B cell (primary cell): Measurements from ENCODE around the gene AOC2. TPM values are rescaled to one million over a fixed set of nuclear protein-coding genes. Genes with fewer than 3 reads are reported as not detected.

Experiments
- ATAC-seq: fragments of 200-7000 bp; cut with Tn5 transposase; one replicate; pipeline ENCODE4 v1.10.0; 2021; ENCODE audit warnings: low read depth, mild to moderate bottlenecking, moderate number of reproducible peaks, moderate library complexity
- CTCF ChIA-PET: fragments of 350-600 bp; sonication (Branson Sonifier 250); formaldehyde crosslinking; loops from one replicate; lab custom pipeline; 2021; ENCODE audit warnings: antibody characterized with exemption, inconsistent platforms; lab: Charles Lee
- POLR2A ChIA-PET: fragments of 350-600 bp; sonication (Branson Sonifier 250); formaldehyde crosslinking; loops from one replicate; lab custom pipeline; 2021; ENCODE audit warnings: antibody characterized with exemption; lab: Charles Lee
- DNase-seq: peaks from one replicate; pipeline ENCODE4 v3.0.0; 2013
- H2AFZ ChIP-seq: 2 replicates; pipeline ENCODE4 v1.6.1; 2012; ENCODE audit warnings: mild to moderate bottlenecking, low read depth, low read length; ENCODE audit not compliant: insufficient read depth, poor library complexity, severe bottlenecking
- H3K27ac ChIP-seq, 2 donors: 1 replicate in 1 of 2; 2 replicates in 1 of 2; pipeline ENCODE4 v1.5.1; 2012 to 2013; ENCODE audit warnings: low read length in 2 of 2, mild to moderate bottlenecking in 2 of 2, moderate library complexity in 1 of 2
- H3K27me3 ChIP-seq, 4 experiments: fragments of 200-600 bp in 1 of 4; sonication (generic) in 1 of 4; replicated peaks in 1 of 4; 1 replicate in 2 of 4; 2 replicates in 2 of 4; pipeline versions ENCODE4 v1.6.1 to v1.7.0; 2013 to 2016; ENCODE audit warnings: low read length in 3 of 4, mild to moderate bottlenecking in 2 of 4, mixed read lengths in 1 of 4, moderate library complexity in 1 of 4; ENCODE audit not compliant: insufficient read depth in 4 of 4, control insufficient read depth in 3 of 4; ENCODE audit errors: control extremely low read depth in 1 of 4
- H3K36me3 ChIP-seq, 2 experiments: replicated peaks in 1 of 2; 1 replicate in 1 of 2; 2 replicates in 1 of 2; pipeline versions ENCODE4 v1.6.1 to v1.7.1; 2013; ENCODE audit warnings: low read length in 1 of 2; ENCODE audit not compliant: insufficient read depth in 2 of 2, control insufficient read depth in 1 of 2; ENCODE audit errors: control extremely low read depth in 1 of 2, extremely low read depth in 1 of 2
- H3K4me1 ChIP-seq, 2 donors: fragments of 200-600 bp in 1 of 2; sonication (generic) in 1 of 2; 1 replicate in 1 of 2; 2 replicates in 1 of 2; pipeline versions ENCODE4 v1.5.1 to v1.6.1; 2013 to 2017; ENCODE audit warnings: low read length in 2 of 2; ENCODE audit not compliant: control insufficient read depth in 2 of 2, insufficient read depth in 2 of 2
- H3K4me2 ChIP-seq: replicated peaks from 2 replicates; pipeline ENCODE3; 2012; ENCODE audit warnings: mild to moderate bottlenecking, low read depth, low read length; ENCODE audit not compliant: poor library complexity, severe bottlenecking
- H3K4me3 ChIP-seq, 5 experiments: fragments of 200-600 bp in 1 of 5; sonication (generic) in 1 of 5; 1 replicate in 3 of 5; 2 replicates in 2 of 5; pipeline versions ENCODE4 v1.5.1 to v1.7.0; 2011 to 2016; ENCODE audit warnings: low read length in 4 of 5, mild to moderate bottlenecking in 4 of 5, low read depth in 2 of 5, control low read depth in 1 of 5, moderate library complexity in 1 of 5; ENCODE audit not compliant: insufficient read depth in 1 of 5; ENCODE audit errors: control extremely low read depth in 1 of 5, extremely low read depth in 1 of 5
- H3K79me2 ChIP-seq: fragments of 200-600 bp; sonication (generic); one replicate; pipeline ENCODE4 v1.6.0; 2016; ENCODE audit warnings: low read length; ENCODE audit not compliant: control insufficient read depth, insufficient read depth
- H3K9ac ChIP-seq: fragments of 200-600 bp; sonication (generic); 2 replicates; pipeline ENCODE4 v1.6.1; 2017; ENCODE audit warnings: mild to moderate bottlenecking, low read length, moderate library complexity
- H3K9me3 ChIP-seq, 3 donors: one replicate each; pipeline versions ENCODE4 v1.6.1 to v1.7.1; 2013; ENCODE audit warnings: low read length in 2 of 3; ENCODE audit not compliant: control insufficient read depth in 2 of 3, insufficient read depth in 1 of 3; ENCODE audit errors: control extremely low read depth in 1 of 3
- H4K20me1 ChIP-seq: 2 replicates; pipeline ENCODE4 v1.6.0; 2012; ENCODE audit warnings: mild to moderate bottlenecking, low read length; ENCODE audit not compliant: insufficient read depth, control insufficient read depth, poor library complexity, severe bottlenecking
- H3K27ac Mint-ChIP-seq: one replicate; pipeline ENCODE4 v1.8.0; 2021; ENCODE audit warnings: mixed read lengths
- H3K27me3 Mint-ChIP-seq: one replicate; pipeline ENCODE4 v1.8.0; 2021; ENCODE audit warnings: mixed read lengths
- H3K4me1 Mint-ChIP-seq: one replicate; pipeline ENCODE4 v1.8.0; 2021; ENCODE audit warnings: mixed read lengths
- H3K4me3 Mint-ChIP-seq: one replicate; pipeline ENCODE4 v1.8.0; 2021; ENCODE audit warnings: mixed read lengths
- H3K9me3 Mint-ChIP-seq: one replicate; pipeline ENCODE4 v1.8.0; 2022; ENCODE audit warnings: mixed read lengths; ENCODE audit not compliant: insufficient read depth
- CTCF ChIP-seq: fragments of 200-600 bp; IDR thresholded peaks from one replicate; pipeline ENCODE4 v1.8.0; 2022; ENCODE audit warnings: antibody characterized with exemption, mild to moderate bottlenecking
- EZH2 ChIP-seq: IDR thresholded peaks from 2 replicates; pipeline ENCODE4 v1.6.1; 2012; ENCODE audit warnings: borderline replicate concordance, low read depth, mild to moderate bottlenecking, moderate library complexity, low read length; ENCODE audit not compliant: insufficient read depth, poor library complexity, severe bottlenecking
- WGBS: methylation state at CpG from one replicate; pipeline ENCODE4 v1.1.5; 2013; ENCODE audit warnings: missing lambda C conversion rate; ENCODE audit not compliant: insufficient coverage; 5-methylcytosine and 5-hydroxymethylcytosine counted together
- intact Hi-C: fragments of 100-400 bp; cut with micrococcal nuclease; formaldehyde crosslinking; loops from one replicate; pipeline ENCODE4 v1.10.0; 2022
- polyA plus RNA-seq: library from polyadenylated mRNA; depleted of rRNA; stranded (reverse); fragments of >200 nt; gene quantifications from 2 replicates; pipeline ENCODE4 v1.2.3, GENCODE V29; 2012
- total RNA-seq, 2 donors: library from RNA; stranded (reverse); fragments of 120-200 nt in 1 of 2; gene quantifications; 1 replicate in 1 of 2; 2 replicates in 1 of 2; pipeline versions ENCODE4 v1.2.3 to v1.2.4, GENCODE V29; 2013 to 2022

Gene AOC2
- total and polyA plus RNA-seq, 2 donors (not counting 1 experiment from before 2014, with no cell fraction given) = 1.9 to 3.8 TPM

DNA sequence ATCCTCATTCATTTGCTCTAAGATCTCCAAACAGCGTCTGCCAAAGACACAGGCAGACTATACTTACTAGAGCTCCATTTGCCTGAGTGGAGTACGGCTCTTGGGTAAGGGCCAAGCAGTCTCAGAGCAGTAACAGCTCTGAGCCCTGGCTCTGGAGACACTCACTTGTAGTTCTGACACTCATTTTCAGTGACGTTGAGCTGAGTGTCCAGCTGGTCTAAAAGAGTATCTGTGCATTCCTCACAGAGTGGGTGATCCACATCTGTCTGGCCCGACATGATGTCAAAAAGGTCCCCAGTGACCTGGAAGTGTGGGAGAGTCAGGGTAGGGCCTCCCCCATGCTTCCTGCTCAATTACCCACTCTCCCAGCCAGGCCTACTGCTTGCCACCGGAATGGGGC is 26.0 kb upstream of the AOC2 start:
- DNase-seq (no peak), ATAC-seq (no peak)
- CTCF ChIA-PET = interaction anchor here (0.6 to 2.2 kb wide), 4 partner anchors 9 to 104 kb away, joined by 3 to 10 read pairs (median 3); partner anchors contain the start of gene VPS25
- Histone ChIP-seq H3K9me3 (no peaks in the 10 kb centered on the region), H3K4me3 (no peak overlapping the region), H3K79me2 (peaks cover 39% of the 10 kb centered on the region), H3K4me2 (no peak overlapping the region), H4K20me1 (peaks cover 10% of the 10 kb centered on the region), H3K27me3 (no peaks in the 10 kb centered on the region), H3K36me3 (peaks cover 6 to 71% of the 10 kb centered on the region in 2 experiments), H3K9ac (no peak overlapping the region), H3K27ac (no peak overlapping the region), H2AFZ (no peak overlapping the region), H3K4me1 (peaks cover 3 to 7% of the 10 kb centered on the region in 2 donors)
- intact Hi-C loops = no loop called here
- no peaks in the 10 kb centered on the region for H3K27me3 Mint-ChIP-seq
- 100% methylated on average over 4 of the region's 5 CpGs for WGBS
- no peak for TF ChIP-seq CTCF
- TF ChIP-seq EZH2 = no peak
- H3K4me1 Mint-ChIP-seq = peaks cover 12% of the 10 kb centered on the region
- H3K4me3 Mint-ChIP-seq = no peak overlapping the region
- H3K27ac Mint-ChIP-seq = no peak overlapping the region
- H3K9me3 Mint-ChIP-seq = no peaks in the 10 kb centered on the region
- POLR2A ChIA-PET = no interaction called here

DNA sequence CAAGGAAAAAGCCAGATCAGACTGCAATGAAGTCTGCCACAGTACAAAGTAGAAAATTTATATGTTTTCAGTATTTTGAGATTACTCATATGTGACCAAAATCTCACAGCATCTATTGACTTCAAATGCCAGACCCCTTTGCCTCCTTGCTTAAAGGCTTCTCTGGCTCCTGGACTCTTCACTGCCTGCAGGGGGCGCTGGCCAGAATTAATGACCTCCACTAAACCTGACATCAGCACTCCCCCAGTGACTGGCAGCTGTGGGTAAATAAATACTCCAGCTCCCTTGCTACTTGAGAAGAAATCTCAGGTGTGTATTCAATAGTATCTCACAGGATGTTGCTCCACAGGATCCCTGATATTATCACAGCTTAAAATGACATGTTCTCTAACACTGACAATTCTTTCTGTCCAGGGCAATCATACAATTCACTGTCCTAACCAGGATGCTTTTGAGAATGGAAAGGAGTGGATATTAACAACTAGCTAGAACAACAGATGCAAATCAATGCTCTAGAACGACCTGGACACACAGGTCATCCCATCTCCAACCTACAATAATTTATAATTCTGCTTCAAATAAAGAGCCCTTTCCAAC is 24.3 kb upstream of the AOC2 start:
- no peak overlapping the region for H3K9ac ChIP-seq
- WGBS = 71% methylated on average over 1 of the region's 2 CpGs

More for the DNA sequence above, 24.3 kb upstream of the AOC2 start:
- H2AFZ ChIP-seq = no peak overlapping the region
- H3K4me1 ChIP-seq = peaks cover 6 to 18% of the 10 kb centered on the region in 2 donors
- H3K27me3 Mint-ChIP-seq = no peaks in the 10 kb centered on the region
- ChIA-PET CTCF (interaction anchor here (0.6 to 2.2 kb wide), 12 partner anchors 9 to 178 kb away, joined by 3 to 10 read pairs (median 4); partner anchors contain the start of genes RPL27 and VPS25), POLR2A (no interaction called here)
- H4K20me1 ChIP-seq = peaks cover 10% of the 10 kb centered on the region
- H3K4me3 ChIP-seq = no peak overlapping the region
- H3K27ac Mint-ChIP-seq = no peak overlapping the region
- peaks cover 51% of the 10 kb centered on the region for H3K79me2 ChIP-seq
- H3K36me3 ChIP-seq = peaks cover 3 to 55% of the 10 kb centered on the region in 2 experiments
- no peak overlapping the region for H3K27ac ChIP-seq
- H3K4me1 Mint-ChIP-seq = peaks cover 23% of the 10 kb centered on the region
- no peak overlapping the region for H3K4me2 ChIP-seq
- ATAC-seq (no peak), DNase-seq (peak; percentile 71)
- H3K9me3 ChIP-seq = no peaks in the 10 kb centered on the region
- no peak for TF ChIP-seq EZH2
- peak; percentile 86 for TF ChIP-seq CTCF
- H3K27me3 ChIP-seq = no peaks in the 10 kb centered on the region
- no peak overlapping the region for H3K4me3 Mint-ChIP-seq
- intact Hi-C loops = loop anchor here (5.0 kb wide), 2 partner anchors 268 to 662 kb away; partner anchors contain the start of genes DHX8 and HSD17B1
- H3K9me3 Mint-ChIP-seq = no peaks in the 10 kb centered on the region
